ENCODE measurements around the gene ARMC10. TPM values are rescaled to one million over a fixed set of nuclear protein-coding genes. Genes with fewer than 3 reads are reported as not detected.

The ARMC10 gene
- total RNA-seq, 1 donor from 2014 or later = 46.6 TPM

- TF ChIP-seq CTCF (IDR thresholded peaks at IDR 0.05; ENCODE audit: insufficient read depth, low read length, severe bottlenecking) = no peak
- DNase-seq (ENCODE audit: low read depth) (no peak), FAIRE-seq (no peak)
- H3K27me3 ChIP-seq (ENCODE audit: control insufficient read depth, insufficient read depth, low read length) = no peaks in the 10 kb centered on the region
- no peak overlapping the region for H3K4me3 ChIP-seq (ENCODE audit: low read depth, low read length)
- H3K36me3 ChIP-seq (ENCODE audit: control insufficient read depth, insufficient read depth, low read length) = peaks cover 2% of the 10 kb centered on the region
Observed at GRCh38 chr7:103116511-103116910, 41.6 kb downstream of the ARMC10 start.

- H3K4me3 ChIP-seq (ENCODE audit: low read depth, low read length) = no peak overlapping the region
- no peak for FAIRE-seq
- no peaks in the 10 kb centered on the region for H3K27me3 ChIP-seq (ENCODE audit: control insufficient read depth, insufficient read depth, low read length)
- H3K36me3 ChIP-seq (ENCODE audit: control insufficient read depth, insufficient read depth, low read length) = peaks cover 2% of the 10 kb centered on the region
- no peak for DNase-seq (ENCODE audit: low read depth)
- TF ChIP-seq CTCF (IDR thresholded peaks at IDR 0.05; ENCODE audit: insufficient read depth, low read length, severe bottlenecking) = no peak
Observed at GRCh38 chr7:103116991-103117390, 42.1 kb downstream of the ARMC10 start.

GRCh38 chr7:103117465-103117864 is 42.5 kb downstream of the ARMC10 start:
- H3K27me3 ChIP-seq (ENCODE audit: control insufficient read depth, insufficient read depth, low read length) = no peaks in the 10 kb centered on the region
- no peak for FAIRE-seq
- H3K4me3 ChIP-seq (ENCODE audit: low read depth, low read length) = no peak overlapping the region
- no peak for DNase-seq (ENCODE audit: low read depth)
- peaks cover 2% of the 10 kb centered on the region for H3K36me3 ChIP-seq (ENCODE audit: control insufficient read depth, insufficient read depth, low read length)
- TF ChIP-seq CTCF (IDR thresholded peaks at IDR 0.05; ENCODE audit: insufficient read depth, low read length, severe bottlenecking) = no peak

- Histone ChIP-seq H3K36me3 (ENCODE audit: control insufficient read depth, insufficient read depth, low read length) (peaks cover 2% of the 10 kb centered on the region), H3K4me3 (ENCODE audit: low read depth, low read length) (no peak overlapping the region), H3K27me3 (ENCODE audit: control insufficient read depth, insufficient read depth, low read length) (no peaks in the 10 kb centered on the region)
- TF ChIP-seq CTCF (IDR thresholded peaks at IDR 0.05; ENCODE audit: insufficient read depth, low read length, severe bottlenecking) = no peak
- no peak for DNase-seq (ENCODE audit: low read depth)
- FAIRE-seq = no peak
Observed at GRCh38 chr7:103119791-103120291, 44.9 kb downstream of the ARMC10 start.

GRCh38 chr7:103120362-103120761 is 45.4 kb downstream of the ARMC10 start:
- Histone ChIP-seq H3K27me3 (ENCODE audit: control insufficient read depth, insufficient read depth, low read length) (no peaks in the 10 kb centered on the region), H3K36me3 (ENCODE audit: control insufficient read depth, insufficient read depth, low read length) (peaks cover 2% of the 10 kb centered on the region), H3K4me3 (ENCODE audit: low read depth, low read length) (no peak overlapping the region)
- no peak for TF ChIP-seq CTCF (IDR thresholded peaks at IDR 0.05; ENCODE audit: insufficient read depth, low read length, severe bottlenecking)
- no peak for DNase-seq (ENCODE audit: low read depth)
- FAIRE-seq = no peak

GRCh38 chr7:103121641-103122040 is 46.7 kb downstream of the ARMC10 start:
- no peak for TF ChIP-seq CTCF (IDR thresholded peaks at IDR 0.05; ENCODE audit: insufficient read depth, low read length, severe bottlenecking)
- Histone ChIP-seq H3K36me3 (ENCODE audit: control insufficient read depth, insufficient read depth, low read length) (peaks cover 2% of the 10 kb centered on the region), H3K4me3 (ENCODE audit: low read depth, low read length) (no peak overlapping the region), H3K27me3 (ENCODE audit: control insufficient read depth, insufficient read depth, low read length) (no peaks in the 10 kb centered on the region)
- FAIRE-seq (no peak), DNase-seq (ENCODE audit: low read depth) (no peak)
